Adrenal gland (tissue), 12 donors: ENCODE results near the gene CRELD2. TPM values are rescaled to one million over a fixed set of nuclear protein-coding genes. Genes with fewer than 3 reads are reported as not detected.

Experiments
- DNase-seq, 7 donors: peaks; one replicate each; pipeline ENCODE4 v3.0.0-alpha.2; 2019 to 2020
- H3K27ac ChIP-seq, 5 donors: fragments of 200-600 bp; sonication (generic) in 4 of 5; 1 replicate in 3 of 5; 2 replicates in 2 of 5; pipeline versions ENCODE4 v1.5.1 to v1.8.0; 2016 to 2020; ENCODE audit warnings: mild to moderate bottlenecking in 1 of 5
- H3K27me3 ChIP-seq: fragments of 200-600 bp; 2 replicates; pipeline ENCODE4 v1.8.0; 2021
- H3K36me3 ChIP-seq, 2 donors: fragments of 200-600 bp; replicated peaks in 1 of 2; 1 replicate in 1 of 2; 2 replicates in 1 of 2; pipeline versions ENCODE4 v1.5.1 to v1.8.0; 2018 to 2022
- H3K4me1 ChIP-seq, 2 donors: fragments of 200-600 bp; replicated peaks in 1 of 2; 1 replicate in 1 of 2; 2 replicates in 1 of 2; pipeline versions ENCODE4 v1.5.1 to v1.8.0; 2018 to 2021
- H3K4me3 ChIP-seq, 4 donors: fragments of 200-600 bp; sonication (generic) in 3 of 4; one replicate each; pipeline ENCODE4 v1.5.1; 2016 to 2018
- H3K9me3 ChIP-seq, 3 donors: fragments of 200-600 bp; sonication (generic) in 1 of 3; replicated peaks in 1 of 3; 1 replicate in 2 of 3; 2 replicates in 1 of 3; pipeline versions ENCODE4 v1.5.1 to v1.8.0; 2016 to 2021
- POLR2A ChIP-seq, 2 donors: fragments of 450-650 bp; IDR thresholded peaks; one replicate each; pipeline ENCODE4 v1.6.1; 2017; ENCODE audit warnings: antibody characterized with exemption in 2 of 2, mild to moderate bottlenecking in 2 of 2, moderate library complexity in 1 of 2
- WGBS, 4 donors: extraction: QIAGEN DNeasy Blood & Tissue Kit in 2 of 4; methylation state at CpG; one replicate each; pipeline versions ENCODE4 v1.1.5 to v1.1.7; 2013 to 2017; 5-methylcytosine and 5-hydroxymethylcytosine counted together
- intact Hi-C, 2 donors: fragments of 100-400 bp; cut with DNase I; formaldehyde crosslinking; loops; one replicate each; pipeline versions ENCODE4 v1.14.1 to v1.15.0; 2022 to 2023
- polyA plus RNA-seq, 3 donors: library from polyadenylated mRNA; stranded (reverse); fragments of 200-250 nt in 2 of 3; fragments of 350-450 nt in 1 of 3; fragmentation: Illumina TruSeq in 1 of 3; extraction: RNeasy Lipid Tissue Mini Kit (QIAGEN cat#74804) in 1 of 3; gene quantifications; one replicate each; pipeline ENCODE4 v1.2.3, GENCODE V29; 2013 to 2014
- total RNA-seq, 9 donors: library from RNA; depleted of rRNA in 4 of 9; stranded (reverse); fragments of >200 nt in 4 of 9; fragments of 120-200 nt in 1 of 9; fragmentation: NEBNext Ultra II Directional in 1 of 9; extraction: Animal tissue kit (Norgen Biotek cat#: 25700) in 1 of 9; gene quantifications; one replicate each; pipeline versions ENCODE4 v1.1.0 to v1.2.4, GENCODE V29; 2013 to 2023
- TF ChIP-seq, protein P1 (sequence below), 6 experiments: fragments of 450-650 bp in 4 of 6; fragments of 200-600 bp in 2 of 6; sonication (generic) in 1 of 6; IDR thresholded peaks; 1 replicate in 5 of 6; 2 replicates in 1 of 6; pipeline versions ENCODE4 v1.5.1 to v1.8.0; 2016 to 2021; ENCODE audit warnings: antibody characterized with exemption in 6 of 6, mild to moderate bottlenecking in 2 of 6, moderate library complexity in 1 of 6
- donor health status: healthy with polysubstance abuse.
- donor health status: Bipolar disorder and iron deficiency.
- donor health status: DM: yes; HTN: yes; CAD: no.
- donor health status: DM: no; HTN: no; CAD: no.
- donor health status: DM: no; HTN: no; CAD: no.
- donor health status: DM: yes; HTN: yes; CAD: no.

CRELD2 gene
- total and polyA plus RNA-seq, 12 donors, result 14.5 to 63.4 (median 36.2) TPM

DNA sequence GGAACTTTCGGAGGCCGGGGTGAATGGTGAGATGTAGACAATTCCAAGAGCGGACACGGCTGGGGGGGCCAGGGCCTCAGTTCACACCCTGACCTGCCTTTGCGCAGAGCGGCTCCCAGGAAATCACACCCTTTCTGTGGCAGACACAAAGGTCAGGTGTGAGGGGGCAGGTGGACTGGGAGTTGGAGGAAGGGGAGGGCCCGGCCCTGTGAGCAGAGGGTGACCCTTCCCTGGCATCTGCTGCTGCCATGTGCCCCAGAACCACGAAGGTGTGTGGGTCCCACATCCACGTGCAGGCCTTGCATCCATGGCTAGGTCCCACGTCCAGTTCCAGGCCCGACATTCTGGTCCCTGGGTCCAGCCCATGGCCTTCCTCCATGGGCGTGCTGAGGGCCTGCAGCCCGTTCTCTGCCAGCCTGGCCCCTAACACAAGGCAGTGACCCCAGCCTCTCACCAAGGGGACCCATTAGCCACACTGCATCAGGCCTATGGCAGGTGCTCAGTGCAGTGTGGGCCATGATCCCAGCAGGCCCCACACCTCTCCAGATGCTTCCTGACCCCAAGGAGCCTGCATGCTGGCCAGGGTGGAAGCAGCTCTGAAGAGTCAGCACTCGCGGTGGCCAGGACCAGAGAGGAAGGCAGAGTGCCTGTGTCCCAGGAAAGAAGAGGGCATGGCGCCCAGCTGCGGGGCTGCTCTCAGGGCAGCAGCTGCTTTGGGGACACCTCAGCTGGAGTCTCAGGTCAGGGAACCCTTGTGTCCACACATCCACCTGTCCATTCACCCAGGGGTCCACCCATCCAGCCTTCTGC lies 23.3 kb downstream of the CRELD2 start:
- intact Hi-C loops, result no loop called here
- H3K9me3 ChIP-seq, result no peaks in the 10 kb centered on the region
- no peak overlapping the region for H3K27ac ChIP-seq
- WGBS, 4 donors, result 92 to 97% (median 93%) methylated on average over 10 to 17 of the region's 17 CpGs
- H3K4me3 ChIP-seq, result no peak overlapping the region
- DNase-seq, result no peak
- no peaks in the 10 kb centered on the region for H3K27me3 ChIP-seq
- TF ChIP-seq, protein P1, sequence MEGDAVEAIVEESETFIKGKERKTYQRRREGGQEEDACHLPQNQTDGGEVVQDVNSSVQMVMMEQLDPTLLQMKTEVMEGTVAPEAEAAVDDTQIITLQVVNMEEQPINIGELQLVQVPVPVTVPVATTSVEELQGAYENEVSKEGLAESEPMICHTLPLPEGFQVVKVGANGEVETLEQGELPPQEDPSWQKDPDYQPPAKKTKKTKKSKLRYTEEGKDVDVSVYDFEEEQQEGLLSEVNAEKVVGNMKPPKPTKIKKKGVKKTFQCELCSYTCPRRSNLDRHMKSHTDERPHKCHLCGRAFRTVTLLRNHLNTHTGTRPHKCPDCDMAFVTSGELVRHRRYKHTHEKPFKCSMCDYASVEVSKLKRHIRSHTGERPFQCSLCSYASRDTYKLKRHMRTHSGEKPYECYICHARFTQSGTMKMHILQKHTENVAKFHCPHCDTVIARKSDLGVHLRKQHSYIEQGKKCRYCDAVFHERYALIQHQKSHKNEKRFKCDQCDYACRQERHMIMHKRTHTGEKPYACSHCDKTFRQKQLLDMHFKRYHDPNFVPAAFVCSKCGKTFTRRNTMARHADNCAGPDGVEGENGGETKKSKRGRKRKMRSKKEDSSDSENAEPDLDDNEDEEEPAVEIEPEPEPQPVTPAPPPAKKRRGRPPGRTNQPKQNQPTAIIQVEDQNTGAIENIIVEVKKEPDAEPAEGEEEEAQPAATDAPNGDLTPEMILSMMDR (IDR thresholded peaks at IDR 0.05), result no peak
- TF ChIP-seq POLR2A (IDR thresholded peaks at IDR 0.05), result no peak
- no peaks in the 10 kb centered on the region for H3K36me3 ChIP-seq
- H3K4me1 ChIP-seq, result peaks cover 0 to 11% of the 10 kb centered on the region in 2 donors

GRCh38 chr22:49942565-49943404 lies 24.4 kb downstream of the CRELD2 start:
- 84 to 93% (median 90%) methylated on average over 8 to 21 of the region's 21 CpGs for WGBS, 4 donors
- no peak for DNase-seq
- H3K4me1 ChIP-seq, result peaks cover 0 to under 1% of the 10 kb centered on the region in 2 donors
- H3K4me3 ChIP-seq, result no peak overlapping the region
- H3K9me3 ChIP-seq, result no peaks in the 10 kb centered on the region
- TF ChIP-seq POLR2A (IDR thresholded peaks at IDR 0.05), result no peak
- TF ChIP-seq, protein P1 (IDR thresholded peaks at IDR 0.05), result no peak
- H3K36me3 ChIP-seq, result no peaks in the 10 kb centered on the region
- intact Hi-C loops, result no loop called here
- no peak overlapping the region for H3K27ac ChIP-seq
- no peaks in the 10 kb centered on the region for H3K27me3 ChIP-seq

- Histone ChIP-seq H3K9me3 (no peaks in the 10 kb centered on the region), H3K27me3 (no peaks in the 10 kb centered on the region), H3K36me3 (no peaks in the 10 kb centered on the region), H3K4me1 (no peaks in the 10 kb centered on the region), H3K27ac (no peak overlapping the region), H3K4me3 (no peak overlapping the region)
- TF ChIP-seq POLR2A (IDR thresholded peaks at IDR 0.05), result no peak
- TF ChIP-seq, protein P1 (IDR thresholded peaks at IDR 0.05), result no peak
- intact Hi-C loops, result no loop called here
- WGBS, 4 donors, result 63 to 96% (median 90%) methylated on average over 2 to 11 of the region's 11 CpGs
- no peak for DNase-seq
Observed at GRCh38 chr22:49943405-49943765, 25.0 kb downstream of the CRELD2 start.

GRCh38 chr22:49943771-49944398 lies 25.5 kb downstream of the CRELD2 start:
- no peaks in the 10 kb centered on the region for H3K4me1 ChIP-seq
- no peak for TF ChIP-seq POLR2A (IDR thresholded peaks at IDR 0.05)
- TF ChIP-seq, protein P1 (IDR thresholded peaks at IDR 0.05), result no peak
- no peaks in the 10 kb centered on the region for H3K9me3 ChIP-seq
- no peak overlapping the region for H3K4me3 ChIP-seq
- no peak for DNase-seq
- 91 to 100% (median 93%) methylated on average over 5 to 25 of the region's 25 CpGs for WGBS, 4 donors
- intact Hi-C loops, result no loop called here
- H3K36me3 ChIP-seq, result no peaks in the 10 kb centered on the region
- H3K27ac ChIP-seq, result peak overlapping the region in 1 of 5 donors; percentile 49
- no peaks in the 10 kb centered on the region for H3K27me3 ChIP-seq
